Ishikawa (cell line): Measurements from ENCODE around the gene DNMT3B.

Experiments used
- CEBPB ChIP-seq: IDR thresholded peaks from 2 replicates; pipeline ENCODE4 v1.6.1; 2012
- CREB1 ChIP-seq: IDR thresholded peaks from 2 replicates; pipeline ENCODE4 v1.6.1; 2012; ENCODE audit warnings: low read depth
- EGR1 ChIP-seq: IDR thresholded peaks from 2 replicates; pipeline ENCODE4 v1.6.1; 2012
- EP300 ChIP-seq: IDR thresholded peaks from 2 replicates; pipeline ENCODE4 v1.6.1; 2012; ENCODE audit warnings: borderline replicate concordance
- FOXM1 ChIP-seq: IDR thresholded peaks from 2 replicates; pipeline ENCODE4 v1.6.1; 2012; ENCODE audit warnings: low read depth, borderline replicate concordance
- MAX ChIP-seq: IDR thresholded peaks from 2 replicates; pipeline ENCODE4 v1.6.1; 2012
- NFIC ChIP-seq: IDR thresholded peaks from 2 replicates; pipeline ENCODE4 v1.6.1; 2012
- RAD21 ChIP-seq: IDR thresholded peaks from 2 replicates; pipeline ENCODE4 v1.6.1; 2012; ENCODE audit warnings: low read depth
- REST ChIP-seq: IDR thresholded peaks from 2 replicates; pipeline ENCODE4 v1.6.1; 2012; ENCODE audit warnings: low read depth, mild to moderate bottlenecking
- TAF1 ChIP-seq: IDR thresholded peaks from 2 replicates; pipeline ENCODE4 v1.6.1; 2012; ENCODE audit warnings: low read depth, mild to moderate bottlenecking
- TCF12 ChIP-seq: IDR thresholded peaks from 2 replicates; pipeline ENCODE4 v1.6.1; 2012; ENCODE audit warnings: low read depth
- TEAD4 ChIP-seq: IDR thresholded peaks from 2 replicates; pipeline ENCODE4 v1.6.1; 2012
- USF1 ChIP-seq: IDR thresholded peaks from 2 replicates; pipeline ENCODE4 v1.6.1; 2012
- YY1 ChIP-seq: IDR thresholded peaks from 2 replicates; pipeline ENCODE4 v1.6.1; 2012; ENCODE audit warnings: low read depth
- ZBTB7A ChIP-seq: IDR thresholded peaks from 2 replicates; pipeline ENCODE4 v1.6.1; 2012; ENCODE audit warnings: low read depth

DNMT3B gene

GRCh38 chr20:32753731-32754130 lies 8.5 kb upstream of the DNMT3B start:
- no peak for TF ChIP-seq TEAD4
- no peak for TF ChIP-seq EP300
- no peak for TF ChIP-seq EGR1
- no peak for TF ChIP-seq FOXM1
- no peak for TF ChIP-seq USF1
- TF ChIP-seq TCF12: no peak
- TF ChIP-seq RAD21: no peak
- no peak for TF ChIP-seq MAX
- no peak for TF ChIP-seq CEBPB
- no peak for TF ChIP-seq YY1
- no peak for TF ChIP-seq REST
- TF ChIP-seq NFIC: no peak
- no peak for TF ChIP-seq ZBTB7A
- no peak for TF ChIP-seq CREB1
- TF ChIP-seq TAF1: no peak

GRCh38 chr20:32756156-32756555 lies 6.0 kb upstream of the DNMT3B start:
- TF ChIP-seq EP300 (no peak), YY1 (no peak), EGR1 (no peak), TAF1 (no peak), NFIC (no peak), TEAD4 (no peak), ZBTB7A (no peak), TCF12 (no peak), REST (no peak), USF1 (no peak), MAX (no peak), FOXM1 (no peak), CEBPB (no peak), CREB1 (no peak)

GRCh38 chr20:32761417-32761830 lies 761 bp upstream of the DNMT3B start:
- TF ChIP-seq NFIC (no peak), TAF1 (no peak), YY1 (no peak), EP300 (no peak), FOXM1 (no peak), TCF12 (no peak), REST (no peak), CREB1 (no peak), USF1 (no peak), ZBTB7A (no peak), RAD21 (no peak), EGR1 (no peak), MAX (no peak), CEBPB (no peak), TEAD4 (no peak)

GRCh38 chr20:32762754-32763201 lies 593 bp downstream of the DNMT3B start:
- TF ChIP-seq ZBTB7A: peak; percentile 95
- 0 out of 2 replicates have a peak, but pooled peaks have one; percentile 7 for TF ChIP-seq TAF1
- TF ChIP-seq USF1: no peak
- no peak for TF ChIP-seq TEAD4
- no peak for TF ChIP-seq MAX
